Measurements from ENCODE around the gene DTD2.
"Not testable (repeated sequence)": the region's sequence is repeated elsewhere in the genome, so short reads cannot be mapped to it uniquely, and the experiment has no call there.

DTD2 gene

GRCh38 chr14:31441273-31442111 lies 15.8 kb downstream of the DTD2 start:
- DNase-seq: no peak

- no peak for DNase-seq
Measured at GRCh38 chr14:31440280-31440679, 17.0 kb downstream of the DTD2 start.

- DNase-seq: no peak
Measured at GRCh38 chr14:31439561-31439960, 17.7 kb downstream of the DTD2 start.

GRCh38 chr14:31437045-31437691 lies 20.1 kb downstream of the DTD2 start:
- DNase-seq: not testable (repeated sequence)

GRCh38 chr14:31435276-31435675 lies 22.0 kb downstream of the DTD2 start:
- no peak for DNase-seq

DNA sequence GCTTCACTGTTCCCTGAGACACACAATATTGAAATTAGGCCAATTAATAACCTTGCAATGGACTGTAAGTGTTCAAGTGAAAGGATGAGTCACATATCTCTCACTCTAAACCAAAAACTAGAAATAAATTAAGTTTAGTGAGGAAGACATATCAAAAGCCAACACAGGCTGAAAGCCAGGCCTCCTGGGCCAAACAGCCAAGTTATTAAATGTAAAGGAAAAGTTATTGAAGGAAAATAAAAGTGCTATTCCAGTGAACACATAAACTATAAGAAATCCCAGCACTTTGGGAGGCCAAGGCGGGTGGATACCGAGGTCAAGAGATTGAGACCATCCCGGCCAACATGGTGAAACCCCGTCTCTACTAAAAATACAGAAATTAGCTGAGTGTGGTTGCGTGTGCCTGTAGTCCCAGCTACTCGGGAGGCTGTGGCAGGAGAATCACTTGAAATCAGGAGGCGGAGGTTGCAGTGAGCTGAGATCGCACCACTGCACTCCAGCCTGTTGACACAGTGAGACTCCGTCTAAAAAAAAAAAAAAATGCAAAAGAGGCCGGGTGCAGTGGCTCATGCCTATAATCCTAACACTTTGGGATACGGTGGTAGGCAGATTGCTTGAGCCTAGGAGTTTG lies 26.6 kb downstream of the DTD2 start:
- no peak for DNase-seq

- DNase-seq: no peak
Measured at GRCh38 chr14:31429791-31430190, 27.5 kb downstream of the DTD2 start.

GRCh38 chr14:31428011-31428410 lies 29.3 kb downstream of the DTD2 start:
- no peak for DNase-seq

GRCh38 chr14:31426663-31427062 lies 30.6 kb downstream of the DTD2 start:
- DNase-seq: no peak

GRCh38 chr14:31425905-31426304 lies 31.4 kb downstream of the DTD2 start:
- no peak for DNase-seq

DNA sequence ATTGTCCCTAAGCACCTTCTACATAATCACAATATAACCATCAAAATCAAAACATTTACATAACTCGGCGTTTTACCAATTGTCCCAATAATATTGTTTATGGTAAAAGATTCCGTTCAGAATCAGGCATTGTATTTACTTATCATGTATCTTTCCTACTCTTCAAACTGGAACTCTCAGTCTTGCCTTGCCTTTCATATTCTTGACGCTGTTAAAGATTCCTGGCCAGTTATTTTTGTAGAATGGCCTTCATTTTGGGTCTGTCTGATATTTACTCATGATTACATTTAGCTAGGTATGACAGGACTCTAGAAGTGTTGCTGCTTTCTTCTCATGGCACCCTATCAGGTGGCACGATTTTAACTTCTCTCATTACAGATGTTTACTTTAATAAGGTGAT lies 36.1 kb downstream of the DTD2 start:
- no peak for DNase-seq

- peak; percentile 85 for DNase-seq
Measured at GRCh38 chr14:31420319-31421111, 36.8 kb downstream of the DTD2 start, which contains the start of gene HEATR5A. Gene HEATR5A, minus strand, starts transcription at chr14:31420550. Its CDS starts 17,575 bp downstream, at chr14:31402975.

DNA sequence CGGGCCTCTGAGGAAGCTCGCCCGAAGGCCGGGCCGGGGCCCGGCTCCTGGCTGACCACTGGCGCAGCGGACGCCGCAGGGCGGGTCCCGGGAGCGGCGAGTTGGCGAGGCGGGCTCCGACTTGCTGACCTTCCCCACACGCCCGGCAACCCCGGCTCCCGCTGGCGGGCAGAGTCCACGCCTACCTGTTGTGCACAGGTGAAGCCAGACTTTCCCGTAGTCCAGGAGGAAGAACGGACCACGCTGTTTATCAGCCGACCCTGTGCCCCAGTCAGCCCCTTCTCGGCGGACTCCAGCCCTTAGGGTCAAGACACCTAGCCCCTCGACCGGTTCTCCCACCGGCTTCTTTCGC lies 37.4 kb downstream of the DTD2 start:
- DNase-seq: peak; percentile 76

DNA sequence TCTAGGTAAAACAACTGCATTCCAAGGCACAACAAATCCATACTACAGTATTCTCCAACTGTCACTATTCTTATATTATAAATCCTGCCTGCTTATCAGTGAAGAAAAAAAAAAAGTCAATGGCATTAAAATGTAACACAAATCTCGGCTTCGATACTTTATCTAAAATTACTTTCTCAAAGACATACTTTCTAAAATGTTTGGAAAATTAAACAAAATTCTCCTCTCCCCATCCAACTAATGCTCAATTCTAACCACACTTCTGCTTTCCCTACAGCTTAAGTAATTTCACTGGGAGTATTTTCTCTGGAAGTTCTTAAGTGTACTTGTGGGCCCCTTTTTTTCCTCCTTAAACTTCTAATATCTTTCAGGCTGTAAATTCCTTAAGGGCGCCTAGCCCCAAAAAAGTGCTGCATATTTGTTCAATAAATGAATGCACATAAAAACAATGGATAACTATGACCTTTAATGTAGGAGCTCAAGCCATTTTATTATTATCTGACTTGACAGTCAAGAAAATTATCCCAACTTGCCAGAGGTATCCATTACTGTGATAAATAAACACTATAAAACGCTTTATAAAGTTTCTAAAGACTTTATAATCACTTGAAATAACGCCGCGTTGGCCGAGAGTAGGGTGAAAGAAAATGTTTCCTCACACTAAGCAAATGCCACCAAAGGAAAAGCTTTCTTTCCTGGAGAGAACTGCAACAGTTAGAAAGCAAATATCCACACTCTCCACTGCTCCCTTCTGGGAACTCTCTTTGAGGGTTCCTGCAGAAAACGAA lies 37.9 kb downstream of the DTD2 start:
- no peak for DNase-seq

DNA sequence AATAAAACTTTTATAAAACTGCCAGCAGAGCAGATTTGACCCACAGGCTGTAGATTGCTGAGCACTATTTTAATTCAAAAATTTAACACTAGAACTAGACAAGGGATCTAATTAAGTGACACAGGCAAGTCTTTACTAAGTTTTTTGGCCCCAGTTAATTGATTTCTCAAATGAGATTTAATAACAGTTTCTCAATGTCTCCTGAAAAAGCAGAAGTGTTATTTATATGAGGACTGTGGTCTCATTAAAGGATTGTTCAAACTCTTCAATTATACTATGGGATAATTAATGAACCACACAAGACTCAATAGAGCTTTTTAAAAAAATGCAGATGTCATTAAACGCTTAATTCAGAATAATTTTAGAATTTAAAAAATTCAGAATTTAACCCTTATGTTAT lies 38.9 kb downstream of the DTD2 start:
- DNase-seq: no peak

- DNase-seq: no peak
Measured at GRCh38 chr14:31414190-31414833, 43.0 kb downstream of the DTD2 start.

- DNase-seq: no peak
Measured at GRCh38 chr14:31411218-31411727, 46.0 kb downstream of the DTD2 start.

DNA sequence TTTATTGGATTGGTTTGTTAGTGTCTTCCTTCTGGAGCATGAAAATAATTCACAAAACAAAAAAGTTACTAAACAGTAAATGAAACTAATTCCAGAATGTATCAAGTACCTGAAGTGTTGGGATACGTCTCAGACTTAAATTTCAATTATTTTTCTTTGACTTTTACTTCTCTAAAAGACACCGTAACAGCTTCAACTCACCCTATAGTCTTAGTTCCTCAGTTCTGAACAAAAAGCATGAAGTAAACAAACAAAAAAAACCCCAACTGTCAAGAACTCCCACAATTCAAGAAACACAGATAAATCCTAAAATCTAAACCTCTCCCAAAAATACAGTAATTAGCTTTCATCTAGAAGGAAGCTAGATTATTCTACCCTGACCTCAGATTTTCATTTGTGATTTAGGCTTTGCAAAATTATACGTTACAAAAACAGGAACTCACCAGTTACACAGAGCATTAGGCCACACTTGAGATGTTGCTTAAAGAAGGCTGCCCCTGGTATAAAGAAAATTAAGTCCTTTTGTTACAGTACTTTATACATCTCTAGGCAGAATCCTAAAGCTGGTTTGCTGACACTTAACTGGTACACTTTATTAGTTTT lies 47.2 kb downstream of the DTD2 start:
- no peak for DNase-seq

DNA sequence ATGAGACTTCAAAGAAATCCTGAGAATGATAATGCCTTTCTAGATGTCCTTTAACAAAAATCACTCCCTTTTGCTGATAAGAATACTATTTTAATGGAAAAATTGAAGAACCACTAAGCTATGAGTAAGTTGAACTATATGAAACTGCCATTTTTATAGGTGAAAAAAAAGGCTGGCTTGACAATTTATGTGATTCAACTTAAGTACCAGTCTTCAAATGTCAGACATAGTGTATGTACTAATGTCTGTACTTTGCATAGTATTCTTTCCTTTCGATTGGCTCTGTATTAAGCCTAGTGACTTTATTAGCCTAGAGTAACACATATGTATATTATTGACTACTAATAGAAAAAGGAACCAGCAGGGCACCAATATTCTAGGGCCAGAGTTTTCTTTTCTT lies 48.9 kb downstream of the DTD2 start:
- DNase-seq: no peak

DNA sequence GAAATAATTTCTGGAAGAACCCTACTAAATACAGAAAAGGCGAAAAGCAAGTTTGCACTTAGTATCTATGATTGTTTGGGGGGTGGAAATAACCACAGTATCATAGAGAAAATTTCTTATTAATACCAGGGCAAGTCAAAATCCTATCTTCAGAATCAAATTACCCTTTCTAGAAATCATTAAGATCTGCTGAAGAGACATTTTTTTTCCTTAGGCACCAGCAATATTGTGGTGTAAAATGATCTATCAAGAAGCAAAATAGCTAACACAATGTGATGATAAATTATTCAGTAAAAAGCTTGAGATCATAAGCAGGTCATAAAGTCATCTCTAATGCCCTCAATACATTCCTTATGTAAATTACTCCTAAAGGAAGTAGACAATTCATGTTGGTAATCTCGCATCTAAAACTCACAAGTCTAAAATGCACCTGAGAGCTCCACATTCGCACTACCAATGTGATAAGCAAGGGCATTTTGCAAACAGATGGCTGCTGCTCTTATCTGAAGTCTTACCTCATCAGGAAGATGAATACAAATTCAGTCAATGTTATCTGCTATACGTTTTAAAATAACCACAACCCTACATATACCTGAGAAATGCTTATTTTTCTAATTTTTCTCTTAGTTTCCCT lies 51.6 kb downstream of the DTD2 start:
- no peak for DNase-seq

GRCh38 chr14:31405106-31405505 lies 52.2 kb downstream of the DTD2 start:
- no peak for DNase-seq

Measured in NCI-H146 (cell line).